Choroid plexus epithelial cell (primary cell): ENCODE results near the gene SCLY.

Experiments
- DNase-seq: peaks from one replicate; pipeline ENCODE4 v3.0.0-alpha.2; 2010; ENCODE audit warnings: low read depth
- H3K4me3 ChIP-seq: 2 replicates; pipeline ENCODE4 v1.5.1; 2011; ENCODE audit warnings: low read depth, mild to moderate bottlenecking, control low read depth, low read length, moderate library complexity
- CTCF ChIP-seq: conservative IDR thresholded peaks from 2 replicates; pipeline ENCODE4 v1.5.1; 2011; ENCODE audit warnings: low read depth, mild to moderate bottlenecking, control low read depth, inconsistent platforms, low read length, moderate library complexity

Gene SCLY

GRCh38 chr2:238132463-238133450 is 72.0 kb downstream of the SCLY start:
- H3K4me3 ChIP-seq: no peak overlapping the region
- no peak for TF ChIP-seq CTCF
- no peak for DNase-seq

DNA sequence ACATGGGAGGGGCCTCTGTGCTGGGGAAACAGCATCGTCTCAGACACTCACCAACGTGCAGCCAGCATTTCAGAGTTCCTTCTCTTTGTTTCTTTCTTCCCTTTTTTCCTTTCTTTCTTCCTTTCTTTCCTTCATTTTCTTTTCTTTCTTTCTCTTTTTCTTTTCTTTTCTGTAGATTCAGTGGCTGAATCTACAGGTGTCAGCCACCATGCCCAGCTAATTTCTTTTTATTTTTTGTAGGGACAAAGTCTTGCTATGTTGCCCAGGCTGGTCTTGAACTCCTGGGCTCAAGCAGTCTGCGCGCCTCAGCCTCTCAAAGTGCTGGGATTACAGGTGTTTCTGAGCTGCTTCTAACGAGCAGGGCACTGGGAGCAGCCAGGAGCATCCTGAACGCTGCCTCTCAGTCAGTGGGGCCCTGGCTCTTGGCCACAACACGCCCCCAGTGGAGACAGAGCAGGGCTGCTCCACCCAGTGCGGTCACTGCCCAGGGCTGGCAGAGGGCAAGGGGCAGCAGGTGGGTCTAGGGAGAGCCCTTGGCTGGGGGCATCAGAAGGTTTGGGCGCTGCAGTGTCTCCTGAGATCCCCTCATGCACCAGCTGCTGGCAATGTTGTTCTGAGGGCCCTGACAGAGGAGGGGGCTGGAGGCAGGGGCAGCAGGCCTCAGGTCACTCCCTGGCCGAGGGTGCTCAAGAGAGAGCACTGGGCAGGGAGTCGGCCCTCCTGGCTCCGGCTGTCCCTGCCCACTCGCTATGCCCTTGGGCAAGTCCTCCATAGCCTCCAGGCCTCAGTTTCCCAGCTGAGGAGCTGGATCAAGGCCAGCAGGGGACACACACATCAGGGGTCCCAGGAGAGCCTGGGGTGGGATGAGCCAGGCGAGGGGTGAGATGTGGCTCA is 72.9 kb downstream of the SCLY start:
- DNase-seq: no peak
- no peak for TF ChIP-seq CTCF
- no peak overlapping the region for H3K4me3 ChIP-seq

GRCh38 chr2:238134393-238134785 is 73.6 kb downstream of the SCLY start:
- no peak for DNase-seq
- no peak for TF ChIP-seq CTCF
- no peak overlapping the region for H3K4me3 ChIP-seq

DNA sequence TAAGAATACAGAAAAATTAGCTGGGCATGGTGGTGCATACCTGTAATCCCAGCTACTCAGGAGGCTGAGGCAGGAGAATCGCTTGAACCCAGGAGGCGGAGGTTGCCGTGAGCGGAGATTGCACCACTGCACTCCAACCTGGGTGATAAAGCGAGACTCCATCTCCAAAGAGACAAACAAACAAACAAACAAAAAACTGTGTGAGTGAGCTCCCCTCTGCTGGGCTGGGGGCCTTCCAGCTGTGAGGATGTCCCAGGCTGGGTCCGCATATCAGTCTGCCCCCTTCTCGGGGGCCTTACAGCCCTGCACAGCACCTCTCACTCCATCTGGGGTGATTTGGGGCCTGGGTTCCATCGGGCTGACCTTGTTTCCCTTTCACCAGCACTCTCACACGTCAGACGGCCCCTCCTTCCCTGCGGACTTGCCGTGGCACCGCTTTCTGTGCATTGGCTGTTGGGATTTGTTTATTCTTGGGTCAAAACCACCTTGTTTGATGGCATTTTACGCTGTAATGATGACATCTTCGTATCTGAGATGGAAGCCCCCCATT is 74.9 kb downstream of the SCLY start:
- no peak overlapping the region for H3K4me3 ChIP-seq
- no peak for TF ChIP-seq CTCF
- DNase-seq: no peak

GRCh38 chr2:238136820-238137537 is 76.2 kb downstream of the SCLY start:
- no peak overlapping the region for H3K4me3 ChIP-seq
- TF ChIP-seq CTCF: no peak
- peak; percentile 89 for DNase-seq

GRCh38 chr2:238137885-238138284 is 77.1 kb downstream of the SCLY start:
- H3K4me3 ChIP-seq: no peak overlapping the region
- TF ChIP-seq CTCF: no peak

More at GRCh38 chr2:238137885-238138284, 77.1 kb downstream of the SCLY start:
- DNase-seq: no peak
